HG03095 (cell line): ENCODE data around the gene ZNF777.
"Not testable (repeated sequence)": the region's sequence is repeated elsewhere in the genome, so short reads cannot be mapped to it uniquely, and the experiment has no call there.

Source experiments
- ATAC-seq: cut with Tn5 transposase; IDR thresholded peaks from one replicate; pipeline ENCODE4 v1.9.1; 2021; ENCODE audit warnings: moderate library complexity; ENCODE audit not compliant: unreplicated experiment

The ZNF777 gene

DNA sequence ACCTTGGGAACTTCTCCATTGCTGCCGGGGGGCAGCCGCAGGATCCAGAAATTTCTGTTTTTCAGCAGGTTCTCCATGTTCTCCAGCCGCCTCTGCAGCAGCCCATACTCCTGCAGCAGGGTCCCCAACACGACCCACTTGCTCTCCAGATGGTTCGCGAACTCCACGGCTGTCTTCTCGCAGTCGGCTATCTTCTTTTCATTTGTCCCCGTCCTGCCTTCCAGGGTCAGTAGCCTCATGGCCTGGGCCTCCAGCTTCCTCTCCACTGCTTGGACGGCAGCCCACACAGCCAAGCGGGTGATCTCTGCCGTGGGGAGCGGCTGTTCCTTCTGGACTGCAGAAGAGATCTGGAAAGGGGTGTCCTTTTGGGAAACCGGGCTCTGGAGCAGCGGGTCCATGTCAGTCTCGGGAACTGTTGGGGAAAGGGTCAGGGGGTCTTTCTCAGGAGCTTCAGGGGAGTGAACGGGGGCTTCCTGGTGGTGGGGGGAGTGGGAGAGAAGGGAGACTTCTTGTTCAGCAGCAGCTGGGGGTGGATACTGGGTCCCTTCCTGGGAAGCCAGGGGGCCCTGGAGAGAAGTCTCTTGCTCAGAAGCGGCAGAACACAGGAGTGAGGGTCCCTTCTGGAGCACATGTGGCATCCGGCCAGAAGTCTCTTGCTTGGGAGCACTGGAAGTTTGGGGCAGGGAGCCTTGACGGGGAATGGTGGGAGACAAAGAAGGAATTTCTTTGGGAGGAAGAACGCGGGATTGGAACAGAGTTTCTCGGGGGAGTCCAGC, 5.5 kb downstream of the ZNF777 start:
- ATAC-seq: no peak

DNA sequence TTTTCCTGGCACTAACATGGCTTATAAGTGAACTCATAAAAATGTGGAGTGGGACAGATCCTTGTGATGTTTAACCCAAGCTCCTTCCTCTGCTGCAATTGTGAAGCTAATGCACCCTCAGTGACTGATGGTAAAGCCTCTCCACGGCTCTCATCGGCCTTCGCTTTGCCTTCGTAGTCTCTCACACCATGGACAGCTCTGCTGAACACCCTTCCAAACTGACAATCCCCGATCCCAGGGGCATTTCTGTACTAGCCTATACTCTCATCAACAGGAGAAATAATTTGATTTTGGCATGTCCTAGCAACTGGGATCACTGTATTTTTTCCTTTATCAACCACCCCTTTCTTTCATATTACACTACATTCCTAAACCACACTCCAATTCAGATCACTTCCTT, 6.1 kb downstream of the ZNF777 start:
- no peak for ATAC-seq

DNA sequence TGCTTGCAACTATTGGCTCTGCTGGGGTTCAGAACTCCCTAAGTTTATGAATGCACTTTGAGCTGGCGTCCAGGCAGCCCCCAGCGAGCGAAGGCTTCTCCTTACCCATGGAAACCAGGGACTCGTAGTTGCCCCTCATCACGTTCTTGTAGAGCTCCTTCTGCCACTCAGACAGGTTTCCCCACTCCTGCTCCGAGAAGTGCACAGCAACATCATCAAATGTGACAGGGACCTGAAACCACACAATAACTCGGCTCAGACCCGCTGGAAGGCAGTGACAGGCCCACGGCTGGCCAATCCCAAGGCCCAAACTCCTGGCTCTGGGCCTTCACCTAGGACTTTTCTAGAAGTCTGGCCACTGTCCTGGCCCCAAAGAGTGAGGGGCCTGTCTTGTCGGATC, 6.9 kb downstream of the ZNF777 start:
- ATAC-seq: no peak

DNA sequence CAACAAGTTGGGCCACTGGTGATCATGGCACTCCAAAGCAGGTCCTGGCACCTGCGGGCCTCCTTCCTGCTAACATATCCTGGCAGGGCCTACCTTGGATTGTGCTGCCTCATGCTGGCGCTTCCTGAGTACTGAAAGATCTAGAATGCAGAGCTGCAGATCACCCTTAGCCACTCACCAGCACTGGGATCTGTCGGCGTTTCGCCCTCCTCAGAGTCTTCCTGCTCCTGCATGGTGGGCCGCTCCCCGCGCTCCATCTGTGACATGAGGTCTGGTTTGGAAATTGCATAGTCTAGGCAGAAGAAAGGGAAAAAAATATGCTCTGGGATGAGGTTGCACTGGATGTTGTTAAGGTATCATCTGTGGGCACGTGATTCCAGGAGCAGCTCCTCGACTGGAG, 10.0 kb downstream of the ZNF777 start:
- no peak for ATAC-seq

DNA sequence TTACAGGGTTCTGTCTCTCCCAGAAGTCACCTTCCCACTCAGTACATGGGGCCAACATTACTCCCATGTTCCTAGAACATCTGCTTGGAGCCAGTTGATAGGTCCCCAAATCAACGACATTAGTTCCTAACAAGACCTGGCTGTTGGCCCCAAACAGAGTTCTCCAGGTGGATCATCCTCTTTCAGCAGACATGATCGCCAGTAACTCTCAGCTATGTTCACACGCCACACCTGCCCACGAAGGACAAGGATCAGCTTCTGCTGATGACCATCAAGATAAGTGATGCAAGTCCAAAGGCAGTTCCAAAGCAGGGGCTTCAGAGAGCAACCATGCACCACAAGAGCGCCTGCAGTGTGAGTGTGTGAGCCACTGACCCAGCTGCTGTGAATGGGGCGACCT, 11.0 kb downstream of the ZNF777 start:
- no peak for ATAC-seq

DNA sequence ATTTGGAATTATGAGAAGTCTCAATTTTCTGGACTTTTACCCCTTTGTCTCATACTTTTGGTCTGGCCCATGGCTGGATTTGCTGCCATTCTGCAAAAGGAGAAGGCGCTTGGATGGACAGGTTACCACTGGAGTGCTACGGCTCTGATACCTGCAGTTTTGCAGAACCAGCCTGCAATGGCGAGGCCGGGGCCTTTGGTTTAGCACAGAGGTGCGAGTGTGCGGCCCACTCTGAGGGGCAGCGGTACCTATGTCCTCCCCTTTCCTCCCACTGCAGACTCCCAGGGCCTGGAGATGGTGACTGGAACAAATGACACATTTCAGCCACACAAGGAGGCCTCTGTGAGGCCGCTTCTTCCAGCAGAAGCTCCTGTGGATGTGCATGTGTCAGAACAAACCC, 11.9 kb downstream of the ZNF777 start:
- no peak for ATAC-seq

DNA sequence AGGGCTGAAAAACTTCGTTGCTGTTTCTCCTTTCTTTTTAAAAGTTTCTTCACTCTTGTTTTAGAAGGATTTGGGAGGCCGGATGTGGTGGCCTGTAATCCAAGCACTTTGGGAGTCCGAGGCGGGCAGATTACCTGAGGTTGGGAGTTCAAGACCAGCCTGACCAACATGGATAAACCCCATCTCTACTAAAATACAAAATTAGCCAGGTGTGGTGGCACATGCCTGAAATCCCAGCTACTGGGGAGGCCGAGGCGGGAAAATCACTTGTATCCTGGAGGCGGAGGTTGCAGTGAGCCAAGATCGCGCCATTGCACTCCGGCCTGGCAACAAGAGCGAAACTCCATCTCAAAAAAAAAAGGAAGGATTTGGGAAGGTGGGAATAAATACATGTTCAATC, 14.8 kb downstream of the ZNF777 start:
- ATAC-seq: not testable (repeated sequence)

DNA sequence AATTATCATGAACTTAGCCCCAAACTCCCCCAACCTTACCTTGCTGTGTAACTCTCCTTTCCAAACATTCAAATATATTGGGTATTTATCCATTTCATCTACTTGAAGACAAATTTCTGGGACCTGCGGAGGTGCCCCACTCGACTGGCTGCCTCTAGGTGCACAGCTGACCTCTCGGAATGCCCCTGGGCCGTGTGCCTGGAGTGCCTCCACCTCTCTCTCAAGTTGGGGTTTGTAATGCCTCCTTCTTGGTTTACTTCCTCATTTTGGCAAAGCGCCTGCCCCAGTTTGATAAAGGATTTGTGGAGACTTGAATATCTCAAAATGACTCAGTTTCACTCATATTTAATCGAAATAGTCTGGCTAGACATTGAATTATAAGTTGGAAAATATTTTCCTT, 16.6 kb downstream of the ZNF777 start:
- ATAC-seq: no peak

DNA sequence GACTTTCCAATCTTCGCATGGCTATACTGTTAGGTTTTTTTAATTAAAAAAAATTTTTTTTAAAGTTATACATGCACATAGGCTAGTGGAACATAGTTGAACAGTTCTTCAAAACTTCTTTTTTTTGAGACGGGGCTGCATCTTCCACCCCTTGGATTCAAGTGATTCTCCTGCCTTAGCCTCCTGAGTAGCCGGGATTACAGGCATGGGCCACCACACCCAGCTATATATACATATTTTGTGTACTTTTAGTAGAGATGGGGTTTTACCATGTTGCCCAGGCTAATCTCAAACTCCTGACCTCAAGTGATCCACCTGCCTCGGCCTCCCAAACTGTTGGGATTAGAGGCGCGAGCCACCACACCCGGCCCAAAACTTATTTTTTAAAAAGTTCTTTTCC, 17.3 kb downstream of the ZNF777 start:
- ATAC-seq: no peak

DNA sequence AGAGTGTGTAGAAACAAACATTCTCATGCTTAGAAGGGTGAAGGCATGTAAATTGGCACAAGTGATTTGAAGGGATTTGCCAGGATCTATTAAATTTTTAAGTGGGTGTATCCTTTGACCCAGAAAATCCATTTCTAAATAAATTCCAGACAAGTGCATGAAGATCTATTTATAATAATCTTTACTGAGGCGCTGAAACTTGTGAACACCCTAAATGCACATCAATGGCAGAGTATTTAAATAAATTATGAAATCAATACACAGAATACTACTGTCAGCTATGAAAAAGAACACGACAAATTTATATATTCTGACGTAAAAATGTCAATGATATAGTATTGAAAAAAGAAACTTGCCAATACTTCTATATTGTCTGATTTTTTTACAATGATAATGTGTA, 17.9 kb downstream of the ZNF777 start:
- ATAC-seq: no peak

DNA sequence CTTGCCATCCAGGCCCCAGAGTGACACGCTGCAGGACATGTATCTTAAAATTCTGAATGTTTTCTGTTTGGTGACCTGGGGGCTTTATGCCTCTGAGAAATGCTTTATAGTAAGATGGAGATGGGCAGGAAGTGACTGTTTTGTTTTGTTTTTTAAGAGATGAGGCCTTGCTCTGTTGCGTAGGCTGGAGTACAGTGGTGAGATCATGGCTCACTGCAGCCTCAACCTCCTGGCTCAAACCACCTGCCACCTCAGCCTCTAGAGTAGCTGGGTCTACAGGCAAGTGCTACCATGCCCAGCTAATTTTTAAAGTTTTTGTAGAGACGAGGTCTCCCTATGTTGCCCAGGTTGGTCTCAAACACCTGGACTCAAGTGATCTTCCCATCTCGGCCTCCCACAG, 20.6 kb downstream of the ZNF777 start:
- no peak for ATAC-seq

DNA sequence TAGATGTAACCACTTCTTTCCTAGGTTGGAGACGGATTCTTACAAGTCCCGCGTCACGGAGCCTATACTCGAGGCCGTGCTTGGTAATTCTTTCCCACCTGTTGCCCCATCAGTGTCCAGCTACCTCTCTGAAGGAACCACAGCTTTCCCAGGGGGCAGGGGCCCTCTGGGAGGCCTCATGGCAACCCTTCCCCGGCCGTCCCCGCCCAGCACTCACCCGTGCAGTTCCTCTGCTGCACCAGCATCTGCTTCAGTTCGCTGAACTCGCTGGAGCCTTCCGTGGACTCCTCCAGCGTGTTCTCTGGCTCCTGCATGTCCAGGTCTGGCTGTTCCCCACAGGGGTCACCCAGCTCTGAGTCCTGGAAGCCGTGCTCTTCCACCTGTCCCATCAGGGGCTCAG, 24.5 kb downstream of the ZNF777 start:
- ATAC-seq: no peak

DNA sequence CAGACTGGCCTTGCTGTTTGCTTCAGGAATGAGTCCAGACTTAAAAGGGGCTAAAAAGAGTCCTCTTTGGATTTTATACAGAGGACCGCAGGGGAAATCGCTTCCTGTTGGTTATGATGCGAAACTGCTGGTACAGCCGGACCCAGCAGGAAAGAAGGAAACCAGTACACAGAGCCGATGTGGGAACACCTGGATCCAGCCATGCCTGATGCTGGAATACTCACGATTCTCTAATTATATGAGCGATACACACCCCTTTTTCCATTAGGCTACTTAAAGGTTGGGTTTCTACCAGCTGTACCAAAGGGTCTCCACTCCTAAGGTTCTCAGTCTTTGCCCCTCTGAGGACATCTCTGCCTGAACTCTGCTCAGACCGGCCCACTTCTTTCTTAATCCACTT, 27.7 kb downstream of the ZNF777 start:
- no peak for ATAC-seq

DNA sequence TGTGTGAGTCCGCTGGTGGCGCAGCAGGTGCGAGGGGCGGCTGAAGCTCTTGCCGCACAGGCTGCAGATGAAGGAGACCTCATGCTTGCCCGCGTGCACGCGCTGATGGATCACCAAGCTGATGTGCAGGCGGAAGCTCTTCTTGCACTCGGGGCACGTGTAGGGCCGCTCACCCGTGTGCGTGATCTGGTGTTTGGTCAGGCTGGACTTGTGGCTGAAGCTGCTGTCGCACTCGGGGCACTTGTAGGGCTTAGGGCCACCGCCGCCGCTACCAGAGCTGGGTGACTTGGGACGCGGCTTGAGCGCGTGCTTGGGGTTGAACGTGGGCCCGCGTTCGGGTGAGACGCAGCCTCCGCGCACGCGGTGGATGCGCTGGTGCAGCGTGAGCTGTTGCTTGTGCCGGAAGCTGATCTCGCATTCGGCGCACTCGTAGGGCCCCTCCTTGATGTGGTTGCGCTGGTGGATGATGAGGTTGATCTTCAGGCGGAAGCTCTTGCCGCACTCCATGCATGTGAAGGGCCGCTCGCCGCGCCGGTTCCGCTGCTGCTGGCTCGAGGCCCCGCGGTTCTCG, 28.7 kb downstream of the ZNF777 start:
- ATAC-seq: no peak

DNA sequence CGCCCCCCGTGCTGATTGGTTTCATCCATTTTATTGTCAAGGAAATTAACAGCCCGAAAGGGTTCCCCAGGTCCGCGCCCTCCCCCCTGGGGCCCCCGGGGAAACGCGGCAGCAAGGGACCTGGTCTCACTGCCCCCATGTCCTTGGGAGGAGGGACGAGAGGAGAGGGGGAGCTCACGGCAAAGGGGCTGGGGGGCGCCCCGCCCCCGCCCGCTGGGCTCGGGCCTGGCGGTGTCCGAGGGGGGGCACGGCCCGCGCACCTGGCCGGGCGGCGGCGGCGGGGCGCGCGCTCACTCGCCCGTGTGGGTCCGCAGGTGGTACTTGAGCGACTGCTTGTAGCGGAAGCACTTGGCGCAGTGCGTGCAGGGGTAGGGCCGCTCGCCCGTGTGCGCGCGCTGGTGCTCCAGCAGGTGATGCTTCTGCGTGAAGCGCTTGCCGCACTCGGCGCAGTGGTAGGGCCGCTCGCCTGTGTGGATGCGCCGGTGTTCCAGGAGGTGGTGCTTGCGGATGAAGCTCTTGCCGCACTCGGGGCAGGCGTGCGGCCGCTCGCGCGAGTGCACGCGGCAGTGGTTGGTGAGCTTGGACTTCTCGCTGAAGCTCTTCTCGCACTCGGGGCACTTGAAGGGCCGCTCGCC, 29.3 kb downstream of the ZNF777 start:
- ATAC-seq: no peak

DNA sequence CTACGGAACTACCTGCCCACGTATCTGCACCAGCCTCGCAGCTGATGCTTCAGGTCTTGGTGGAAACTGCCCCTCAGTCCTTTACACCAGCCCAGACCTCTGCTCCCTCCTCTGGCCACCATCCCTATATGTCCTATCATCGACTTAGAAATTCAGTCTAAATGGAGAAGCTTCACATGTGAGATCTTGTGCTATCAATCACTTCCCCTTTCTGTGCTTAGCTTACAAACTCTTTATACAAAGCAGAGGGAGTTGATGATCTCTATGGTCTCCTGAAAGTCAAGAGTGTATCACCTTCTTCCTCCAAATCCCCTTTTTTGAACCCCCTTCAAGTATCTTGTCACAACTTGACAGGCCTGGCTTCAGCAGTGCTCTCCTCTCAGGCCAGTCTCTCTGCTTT, 30.7 kb downstream of the ZNF777 start:
- no peak for ATAC-seq

DNA sequence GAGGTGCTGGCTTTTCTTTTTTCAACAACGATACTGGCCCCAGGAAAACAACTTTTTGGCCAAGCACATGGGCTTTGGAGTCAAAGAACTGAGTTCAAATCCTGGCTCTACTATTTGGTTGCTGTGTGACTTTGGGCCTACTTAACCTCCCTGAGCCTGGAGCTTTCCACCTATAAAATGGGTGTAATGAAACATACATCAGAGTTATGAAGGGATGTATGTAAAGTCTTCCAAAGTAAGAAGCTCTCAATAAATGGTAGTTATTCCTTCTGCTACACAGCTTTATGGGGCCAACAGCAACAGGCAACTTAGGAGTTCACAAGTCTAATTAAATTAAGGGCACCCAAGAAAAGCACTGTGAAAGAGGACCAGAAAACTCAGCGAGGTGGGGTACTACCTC, 33.0 kb downstream of the ZNF777 start:
- ATAC-seq: no peak

DNA sequence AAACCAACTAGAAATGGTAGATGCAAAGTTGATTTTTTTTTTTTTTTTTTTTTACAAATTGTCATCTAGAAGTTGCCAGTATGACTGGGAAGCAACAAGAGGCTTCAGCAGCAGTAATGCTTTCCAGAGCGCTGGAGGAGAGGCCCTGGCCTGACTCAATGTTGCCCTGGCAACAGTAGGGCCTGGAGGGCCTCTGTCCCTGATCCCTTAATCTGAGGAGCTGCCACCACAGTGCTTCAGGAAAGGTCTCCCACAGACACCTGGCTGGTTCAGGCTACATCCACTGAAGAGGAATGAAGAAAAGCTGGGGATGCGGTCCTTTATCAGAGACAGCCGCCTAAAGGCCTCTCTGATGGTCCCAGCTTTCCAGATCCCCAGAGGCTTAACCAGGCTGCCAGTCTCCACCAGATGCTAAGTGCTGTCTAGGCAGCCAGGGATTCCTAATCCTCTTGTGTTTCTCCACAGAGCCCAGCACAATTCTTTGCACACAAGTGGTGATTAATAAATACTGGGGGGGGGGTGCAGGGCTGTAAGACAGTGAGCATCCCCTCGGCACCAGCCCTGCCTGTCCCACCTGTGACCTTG, 33.7 kb downstream of the ZNF777 start:
- ATAC-seq: no peak

DNA sequence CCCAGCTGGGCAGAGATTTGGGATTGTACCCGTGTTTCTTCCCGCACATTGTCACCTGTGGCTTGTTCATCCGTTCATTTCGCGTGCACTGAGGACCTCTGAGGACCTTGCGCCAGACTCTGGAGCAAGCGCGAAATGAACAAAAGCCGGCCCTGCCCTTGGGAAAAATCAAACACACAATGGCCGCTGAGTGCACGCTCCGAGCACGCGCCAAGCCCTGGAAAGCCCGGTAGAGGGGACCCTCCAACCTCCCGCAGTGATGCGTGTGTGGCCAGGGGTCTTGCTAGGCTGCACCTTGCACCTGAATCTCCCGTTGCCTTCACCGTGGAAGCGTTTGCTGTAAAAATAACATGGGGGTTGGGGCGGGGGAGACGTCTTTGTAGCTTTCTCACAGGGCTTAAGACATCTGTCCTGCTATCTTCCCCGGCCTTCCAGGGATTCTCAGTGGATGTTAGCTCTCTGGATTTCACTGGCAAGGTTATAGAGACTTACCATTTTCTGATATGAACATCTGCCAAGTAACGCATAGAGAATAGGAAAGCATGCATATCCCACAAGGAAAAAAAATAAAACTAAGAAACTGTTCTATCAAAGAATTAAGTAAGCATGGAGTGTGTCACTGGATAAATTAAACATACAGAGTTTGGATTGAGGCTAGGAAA, 37.3 kb downstream of the ZNF777 start:
- no peak for ATAC-seq

DNA sequence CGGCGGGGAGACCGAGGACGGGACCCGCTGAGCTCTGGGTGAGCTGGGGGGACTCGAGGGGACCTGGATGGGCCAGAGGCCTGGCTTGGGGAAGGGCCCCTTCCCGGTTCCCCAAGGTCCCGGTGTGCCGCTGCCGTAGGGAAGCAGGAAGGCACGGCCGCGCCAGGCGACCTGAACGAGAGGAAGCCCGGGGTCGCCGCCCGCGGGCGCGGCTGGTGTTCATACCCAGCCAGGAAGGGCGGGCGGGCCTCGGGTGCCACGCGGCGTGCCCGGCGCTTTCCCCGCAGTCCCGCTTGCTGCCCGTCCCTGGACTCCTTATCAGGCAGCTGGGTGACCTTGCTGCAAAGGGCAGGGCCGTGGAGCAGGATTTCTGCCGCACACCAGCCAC, 38.0 kb downstream of the ZNF777 start:
- no peak for ATAC-seq

DNA sequence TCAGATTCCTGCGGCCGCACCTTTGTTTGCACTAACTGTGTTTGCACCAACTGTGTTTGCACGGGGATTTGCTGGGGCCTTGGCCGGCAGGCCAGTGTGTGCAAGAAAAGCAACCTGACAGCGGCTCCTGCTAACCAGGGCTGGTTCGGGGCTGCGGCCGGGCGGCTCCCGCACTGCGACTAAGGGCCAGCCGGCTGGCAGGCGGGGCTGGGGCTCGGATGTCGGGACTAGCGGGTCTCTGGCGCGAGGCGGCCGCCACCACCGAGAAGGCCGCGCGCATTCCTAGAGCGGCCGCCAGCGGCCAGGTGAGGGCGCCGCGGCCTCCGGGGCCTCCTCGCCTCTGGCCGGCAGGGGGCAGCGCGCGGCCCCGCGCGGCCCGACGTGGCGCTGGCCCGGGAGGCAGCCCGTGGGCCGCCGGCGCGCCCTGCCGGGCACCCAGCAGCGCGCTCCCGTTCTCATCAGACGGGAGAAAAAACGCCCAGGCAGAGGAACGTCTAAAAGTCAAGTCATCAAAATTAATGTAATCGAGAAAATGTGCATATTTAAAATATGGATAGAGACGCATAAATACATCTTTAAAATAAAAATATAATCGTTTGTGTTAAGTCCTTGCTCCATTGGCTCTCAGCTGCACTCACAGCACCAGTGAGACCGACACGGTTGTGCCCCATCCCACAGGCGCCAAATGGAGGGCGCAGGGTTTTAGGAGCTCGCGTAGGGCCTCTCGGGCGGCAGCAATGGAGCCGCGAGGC, 38.5 kb downstream of the ZNF777 start:
- peak; percentile 97 for ATAC-seq
